Smooth muscle cell (in vitro differentiated cells): ENCODE data around the gene CENPT. TPM values are rescaled to one million over a fixed set of nuclear protein-coding genes. Genes with fewer than 3 reads are reported as not detected.

Experiments used
- DNase-seq: peaks from one replicate; lab custom pipeline; 2025; ENCODE audit not compliant: unreplicated experiment; lab: John Stamatoyannopoulos, UW
- H2AFZ ChIP-seq: fragments of 200-600 bp; sonication (generic); 2 replicates; pipeline ENCODE4 v1.6.0; 2016; ENCODE audit warnings: antibody characterized with exemption, low read depth, mild to moderate bottlenecking
- H3F3A ChIP-seq: fragments of 200-600 bp; sonication (generic); 2 replicates; pipeline ENCODE4 v1.6.0; 2017; ENCODE audit warnings: antibody characterized with exemption, low read depth
- H3K27ac ChIP-seq: fragments of 200-600 bp; sonication (generic); 2 replicates; pipeline ENCODE4 v1.5.1; 2016; ENCODE audit warnings: low read depth, mild to moderate bottlenecking
- H3K27me3 ChIP-seq: fragments of 200-600 bp; sonication (generic); 2 replicates; pipeline ENCODE4 v1.6.1; 2016; ENCODE audit warnings: low read depth, mild to moderate bottlenecking
- H3K36me3 ChIP-seq: fragments of 200-600 bp; sonication (generic); 2 replicates; pipeline ENCODE4 v1.5.1; 2016; ENCODE audit warnings: low read depth
- H3K4me1 ChIP-seq: fragments of 200-600 bp; sonication (generic); 2 replicates; pipeline ENCODE4 v1.5.1; 2016; ENCODE audit warnings: low read depth
- H3K4me2 ChIP-seq: fragments of 200-600 bp; sonication (generic); 2 replicates; pipeline ENCODE4 v1.6.0; 2016; ENCODE audit warnings: mild to moderate bottlenecking
- H3K4me3 ChIP-seq: fragments of 200-600 bp; sonication (generic); 2 replicates; pipeline ENCODE4 v1.5.1; 2016; ENCODE audit warnings: mild to moderate bottlenecking
- H3K79me2 ChIP-seq: fragments of 200-600 bp; sonication (generic); 2 replicates; pipeline ENCODE4 v1.6.0; 2016; ENCODE audit warnings: low read depth, mild to moderate bottlenecking
- H3K9ac ChIP-seq: fragments of 200-600 bp; sonication (generic); 2 replicates; pipeline ENCODE4 v1.6.0; 2016; ENCODE audit warnings: low read depth
- H3K9me3 ChIP-seq: fragments of 200-600 bp; sonication (generic); replicated peaks from 2 replicates; pipeline ENCODE4 v1.5.1; 2016; ENCODE audit warnings: low read depth
- H4K20me1 ChIP-seq: fragments of 200-600 bp; sonication (generic); 2 replicates; pipeline ENCODE4 v1.6.0; 2016; ENCODE audit warnings: low read depth
- WGBS: methylation state at CpG from one replicate; pipeline ENCODE4 v1.1.7; 2016; ENCODE audit warnings: low lambda C conversion rate; 5-methylcytosine and 5-hydroxymethylcytosine counted together
- polyA plus RNA-seq: library from polyadenylated mRNA; unstranded; fragments of >200 nt; fragmentation: Nextera tagmentation; extraction: Ambion mirVana; gene quantifications from 2 replicates; pipeline ENCODE4 v1.2.1, GENCODE V29; 2016
- total RNA-seq: library from RNA; depleted of rRNA; stranded (reverse); fragments of >200 nt; gene quantifications from 2 replicates; pipeline ENCODE4 v1.2.3, GENCODE V29; 2014
- TF ChIP-seq, protein P1 (sequence below): fragments of 200-600 bp; sonication (generic); IDR thresholded peaks from 2 replicates; pipeline ENCODE4 v1.5.1; 2017; ENCODE audit warnings: borderline replicate concordance, mild to moderate bottlenecking, antibody characterized with exemption; ENCODE audit not compliant: insufficient read depth, poor library complexity, severe bottlenecking

Gene CENPT
- total and polyA plus RNA-seq, 2 experiments from 2014 or later, result 47.0 to 65.8 TPM

DNA sequence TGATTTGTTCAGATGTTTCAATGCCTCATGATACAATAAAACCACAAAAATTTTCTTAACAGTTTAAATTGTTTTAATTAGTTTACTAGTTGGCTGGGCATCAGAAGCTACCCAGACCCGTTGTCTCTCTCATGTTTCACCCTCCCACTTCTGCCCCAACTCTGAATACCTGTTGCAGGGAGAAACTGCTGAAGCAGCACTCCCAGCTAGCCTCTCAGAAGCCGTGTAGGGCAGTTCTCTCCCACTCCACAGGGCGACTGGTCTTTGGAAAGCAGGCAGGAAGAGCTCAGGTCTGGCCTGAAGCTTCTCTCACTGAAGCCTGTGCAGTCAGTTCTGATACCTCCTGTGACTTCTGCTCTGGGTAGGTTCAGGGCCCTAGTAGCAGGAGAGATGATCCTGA is 23.8 kb upstream of the CENPT start:
- Histone ChIP-seq H4K20me1 (peaks cover 44% of the 10 kb centered on the region), H3K27me3 (no peaks in the 10 kb centered on the region), H3K4me2 (no peak overlapping the region), H3F3A (peaks cover 20% of the 10 kb centered on the region), H3K9me3 (no peaks in the 10 kb centered on the region), H3K4me3 (no peak overlapping the region), H3K27ac (no peak overlapping the region), H3K36me3 (no peaks in the 10 kb centered on the region), H3K4me1 (peaks cover 13% of the 10 kb centered on the region), H3K79me2 (peaks cover 43% of the 10 kb centered on the region), H2AFZ (no peak overlapping the region), H3K9ac (no peak overlapping the region)
- no peak for DNase-seq
- WGBS, result 85% methylated on average over 3 of the region's 3 CpGs
- TF ChIP-seq, protein P1, sequence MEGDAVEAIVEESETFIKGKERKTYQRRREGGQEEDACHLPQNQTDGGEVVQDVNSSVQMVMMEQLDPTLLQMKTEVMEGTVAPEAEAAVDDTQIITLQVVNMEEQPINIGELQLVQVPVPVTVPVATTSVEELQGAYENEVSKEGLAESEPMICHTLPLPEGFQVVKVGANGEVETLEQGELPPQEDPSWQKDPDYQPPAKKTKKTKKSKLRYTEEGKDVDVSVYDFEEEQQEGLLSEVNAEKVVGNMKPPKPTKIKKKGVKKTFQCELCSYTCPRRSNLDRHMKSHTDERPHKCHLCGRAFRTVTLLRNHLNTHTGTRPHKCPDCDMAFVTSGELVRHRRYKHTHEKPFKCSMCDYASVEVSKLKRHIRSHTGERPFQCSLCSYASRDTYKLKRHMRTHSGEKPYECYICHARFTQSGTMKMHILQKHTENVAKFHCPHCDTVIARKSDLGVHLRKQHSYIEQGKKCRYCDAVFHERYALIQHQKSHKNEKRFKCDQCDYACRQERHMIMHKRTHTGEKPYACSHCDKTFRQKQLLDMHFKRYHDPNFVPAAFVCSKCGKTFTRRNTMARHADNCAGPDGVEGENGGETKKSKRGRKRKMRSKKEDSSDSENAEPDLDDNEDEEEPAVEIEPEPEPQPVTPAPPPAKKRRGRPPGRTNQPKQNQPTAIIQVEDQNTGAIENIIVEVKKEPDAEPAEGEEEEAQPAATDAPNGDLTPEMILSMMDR, result no peak

- TF ChIP-seq, protein P1, result no peak
- Histone ChIP-seq H2AFZ (no peak overlapping the region), H3K36me3 (no peaks in the 10 kb centered on the region), H3K79me2 (peaks cover 42% of the 10 kb centered on the region), H4K20me1 (peaks cover 41% of the 10 kb centered on the region), H3K9me3 (no peaks in the 10 kb centered on the region), H3K27ac (no peak overlapping the region), H3K4me1 (peaks cover 12% of the 10 kb centered on the region), H3F3A (peaks cover 20% of the 10 kb centered on the region), H3K4me3 (no peak overlapping the region), H3K4me2 (no peak overlapping the region), H3K27me3 (no peaks in the 10 kb centered on the region), H3K9ac (no peak overlapping the region)
- WGBS, result 96% methylated on average over 7 of the region's 7 CpGs
- DNase-seq, result no peak
These were observed 22.2 kb upstream of the CENPT start for GRCh38 chr16:67869653-67870052.

GRCh38 chr16:67868290-67868689 is 20.8 kb upstream of the CENPT start:
- Histone ChIP-seq H2AFZ (no peak overlapping the region), H3K27me3 (no peaks in the 10 kb centered on the region), H3K36me3 (no peaks in the 10 kb centered on the region), H3F3A (peaks cover 20% of the 10 kb centered on the region), H3K4me2 (no peak overlapping the region), H3K9me3 (no peaks in the 10 kb centered on the region), H3K27ac (no peak overlapping the region), H3K79me2 (peaks cover 42% of the 10 kb centered on the region), H4K20me1 (peaks cover 44% of the 10 kb centered on the region), H3K4me1 (no peaks in the 10 kb centered on the region), H3K4me3 (no peak overlapping the region), H3K9ac (no peak overlapping the region)
- TF ChIP-seq, protein P1, result no peak
- DNase-seq, result no peak
- 93% methylated on average over 6 of the region's 6 CpGs for WGBS

DNA sequence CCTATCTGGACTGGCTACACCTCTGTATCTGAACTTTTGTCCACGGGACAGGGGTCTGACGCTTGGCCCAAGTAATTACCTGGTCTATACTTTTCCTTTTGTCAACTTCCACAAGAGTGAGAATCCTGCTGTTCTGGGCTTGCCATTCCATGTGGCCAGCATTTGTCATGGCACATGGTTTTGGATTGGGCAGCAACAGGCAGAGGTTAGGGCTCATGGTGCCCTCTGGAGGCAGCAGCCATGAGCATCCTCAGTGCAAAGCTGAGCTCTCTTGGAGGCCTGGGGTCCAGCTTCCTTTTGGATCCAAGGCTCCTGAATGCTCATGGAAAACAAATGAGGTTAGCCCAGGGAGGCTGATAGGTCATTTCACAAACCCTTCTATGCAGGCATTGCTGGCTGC is 17.8 kb upstream of the CENPT start:
- no peak overlapping the region for H3K9ac ChIP-seq
- no peak overlapping the region for H3K4me3 ChIP-seq
- no peaks in the 10 kb centered on the region for H3K4me1 ChIP-seq
- no peaks in the 10 kb centered on the region for H3K9me3 ChIP-seq
- WGBS, result 87% methylated on average over 2 of the region's 2 CpGs
- peaks cover 70% of the 10 kb centered on the region for H3K79me2 ChIP-seq
- H3K27ac ChIP-seq, result no peak overlapping the region
- no peak for DNase-seq
- no peaks in the 10 kb centered on the region for H3K36me3 ChIP-seq
- TF ChIP-seq, protein P1, result peak; percentile 32
- H3K27me3 ChIP-seq, result no peaks in the 10 kb centered on the region
- peaks cover 74% of the 10 kb centered on the region for H4K20me1 ChIP-seq
- H2AFZ ChIP-seq, result no peak overlapping the region
- no peak overlapping the region for H3K4me2 ChIP-seq
- peaks cover 12% of the 10 kb centered on the region for H3F3A ChIP-seq
